ENCODE results near the gene ARID3B.

Gene ARID3B

DNA sequence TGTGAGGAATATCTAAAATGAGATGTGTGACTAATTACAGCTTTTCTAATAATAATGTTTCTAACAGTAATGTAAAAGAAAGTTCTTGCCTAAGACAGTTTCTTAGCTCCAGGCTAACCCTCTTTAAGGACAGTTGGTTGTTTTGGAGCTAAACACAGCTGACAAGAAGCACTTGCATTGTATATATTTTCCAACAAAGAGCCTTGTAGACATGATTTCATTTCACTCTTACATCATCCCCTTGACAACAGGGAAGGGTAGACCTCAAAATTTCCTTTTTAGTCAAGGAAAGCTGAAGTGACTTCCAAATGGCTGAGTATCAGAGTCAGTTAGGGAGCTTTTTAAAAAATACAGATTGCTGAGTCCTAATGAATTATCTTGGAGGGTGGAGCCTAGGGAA, 4.1 kb downstream of the ARID3B start:
- ChIA-PET POLR2A (interaction anchor here (1.1 to 4.1 kb wide), 7 partner anchors 12 to 215 kb away, joined by 3 to 26 read pairs (median 4); partner anchors contain the start of genes CLK3, CYP1A1 and UBL7), CTCF (no interaction called here)
- no peak for TF ChIP-seq FOXA1 (IDR thresholded peaks at IDR 0.05)
- no peak for TF ChIP-seq PKNOX1 (IDR thresholded peaks at IDR 0.05)
- TF ChIP-seq HDGF (IDR thresholded peaks at IDR 0.05; ENCODE audit: borderline replicate concordance), result no peak
- TF ChIP-seq ZNF384 (IDR thresholded peaks at IDR 0.05), result no peak
- no peak for TF ChIP-seq ARNT (IDR thresholded peaks at IDR 0.05)
- no peak for TF ChIP-seq TARDBP (IDR thresholded peaks at IDR 0.05)
- TF ChIP-seq NFRKB (IDR thresholded peaks at IDR 0.05), result no peak
- DNase-seq (ENCODE audit: extremely low spot score), result no peak

GRCh38 chr15:74545776-74546656, 5.0 kb downstream of the ARID3B start:
- TF ChIP-seq SP1 (IDR thresholded peaks at IDR 0.05), result no peak
- TF ChIP-seq FOXK2 (IDR thresholded peaks at IDR 0.05), result no peak
- no peak for TF ChIP-seq TARDBP (IDR thresholded peaks at IDR 0.05)
- no peak for TF ChIP-seq NFRKB (IDR thresholded peaks at IDR 0.05)
- TF ChIP-seq L3MBTL2 (conservative IDR thresholded peaks at IDR 0.05), result peak; percentile 58; the same call in 1 of the 2 replicates
- TF ChIP-seq FOXM1 (IDR thresholded peaks at IDR 0.05; ENCODE audit: borderline replicate concordance), result no peak
- TF ChIP-seq ARNT (IDR thresholded peaks at IDR 0.05), result no peak; the same call in 1 of the 2 replicates
- TF ChIP-seq CTBP1 (IDR thresholded peaks at IDR 0.05; ENCODE audit: borderline replicate concordance), result peak; percentile 64; the same call in 1 of the 2 replicates
- peak; percentile 71 for TF ChIP-seq PKNOX1 (IDR thresholded peaks at IDR 0.05)
- no peak for TF ChIP-seq HDGF (IDR thresholded peaks at IDR 0.05; ENCODE audit: borderline replicate concordance)
- peak; percentile 94 for DNase-seq (ENCODE audit: extremely low spot score)
- CTCF ChIA-PET, result interaction anchor here (0.5 to 1.0 kb wide), 4 partner anchors 11 to 25 kb away, joined by 3 to 4 read pairs (median 4); no protein-coding TSS in a partner anchor
- POLR2A ChIA-PET, result interaction anchor here (1.1 to 4.1 kb wide), 8 partner anchors 11 to 214 kb away, joined by 3 to 26 read pairs (median 4); partner anchors contain the start of genes CLK3, CYP1A1 and UBL7

DNA sequence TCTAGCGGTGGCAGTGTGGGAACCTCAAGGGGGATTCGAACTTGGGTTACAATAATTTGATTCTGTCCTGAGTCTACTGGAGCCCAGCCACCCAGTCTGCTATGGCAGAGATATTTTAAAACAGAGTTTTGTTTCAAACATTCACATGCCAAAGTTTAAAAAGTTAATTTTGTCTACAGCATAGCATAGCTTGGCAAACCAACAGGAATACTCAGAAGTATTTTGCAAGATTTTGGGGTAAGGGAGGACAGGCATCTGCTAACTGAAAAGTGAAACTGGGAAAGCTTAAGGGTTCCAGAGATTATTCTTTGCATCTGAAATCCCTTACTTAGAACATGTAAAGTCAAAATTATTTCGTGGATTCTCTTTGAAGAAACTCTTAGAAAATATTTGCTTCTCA, 6.6 kb downstream of the ARID3B start:
- POLR2A ChIA-PET, result interaction anchor here (1.1 to 4.1 kb wide), 2 partner anchors 50 to 66 kb away, joined by 3 to 26 read pairs; partner anchors contain the start of gene CLK3
- CTCF ChIA-PET, result no interaction called here
- TF ChIP-seq FOXM1 (IDR thresholded peaks at IDR 0.05; ENCODE audit: borderline replicate concordance) (no peak), LEF1 (IDR thresholded peaks at IDR 0.05; ENCODE audit: borderline replicate concordance) (no peak), CTBP1 (IDR thresholded peaks at IDR 0.05; ENCODE audit: borderline replicate concordance) (no peak), ELF4 (IDR thresholded peaks at IDR 0.05) (no peak), FOXA1 (IDR thresholded peaks at IDR 0.05) (no peak), ZNF384 (IDR thresholded peaks at IDR 0.05) (no peak), BHLHE40 (IDR thresholded peaks at IDR 0.05; ENCODE audit: borderline replicate concordance) (no peak), PKNOX1 (IDR thresholded peaks at IDR 0.05) (no peak), ARNT (IDR thresholded peaks at IDR 0.05) (no peak), SUZ12 (IDR thresholded peaks at IDR 0.05) (no peak), NFRKB (IDR thresholded peaks at IDR 0.05) (no peak), SP1 (IDR thresholded peaks at IDR 0.05) (no peak)
- DNase-seq (ENCODE audit: extremely low spot score), result no peak

DNA sequence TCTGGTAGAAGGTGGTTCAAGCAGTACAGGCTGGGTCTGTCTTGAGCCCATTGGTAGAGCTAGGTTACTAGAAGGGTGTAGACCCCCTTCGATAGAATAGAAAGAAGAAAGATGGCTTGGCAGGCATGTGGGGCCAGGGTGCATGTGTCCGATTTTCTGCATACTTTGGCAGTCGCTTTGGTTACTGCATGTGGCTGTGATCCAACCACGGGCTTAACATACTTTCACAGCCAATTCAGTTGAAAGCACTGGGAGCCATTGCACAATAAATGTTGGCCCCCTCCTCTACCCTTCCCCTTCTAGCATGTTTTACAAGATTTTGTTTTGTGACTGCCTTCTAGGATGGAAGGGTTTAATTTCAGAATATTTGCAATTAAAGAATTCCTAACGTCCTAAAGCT, 7.2 kb downstream of the ARID3B start:
- POLR2A ChIA-PET, result interaction anchor here (1.1 to 4.1 kb wide), 2 partner anchors 50 to 66 kb away, joined by 3 to 26 read pairs; partner anchors contain the start of gene CLK3
- TF ChIP-seq BHLHE40 (IDR thresholded peaks at IDR 0.05; ENCODE audit: borderline replicate concordance) (no peak), TARDBP (IDR thresholded peaks at IDR 0.05) (no peak), ELF4 (IDR thresholded peaks at IDR 0.05) (no peak), PKNOX1 (IDR thresholded peaks at IDR 0.05) (no peak), FOXM1 (IDR thresholded peaks at IDR 0.05; ENCODE audit: borderline replicate concordance) (no peak), SP1 (IDR thresholded peaks at IDR 0.05) (no peak), NFRKB (IDR thresholded peaks at IDR 0.05) (no peak), CTBP1 (IDR thresholded peaks at IDR 0.05; ENCODE audit: borderline replicate concordance) (no peak), SUZ12 (IDR thresholded peaks at IDR 0.05) (no peak), ZNF384 (IDR thresholded peaks at IDR 0.05) (no peak), ARNT (IDR thresholded peaks at IDR 0.05) (no peak), FOXA1 (IDR thresholded peaks at IDR 0.05) (no peak), FOXK2 (IDR thresholded peaks at IDR 0.05) (no peak), L3MBTL2 (conservative IDR thresholded peaks at IDR 0.05) (no peak)
- CTCF ChIA-PET, result interaction anchor here (0.6 kb wide), 1 partner anchor 244 kb away, joined by 4 read pairs; no protein-coding TSS in a partner anchor
- DNase-seq (ENCODE audit: extremely low spot score), result no peak

DNA sequence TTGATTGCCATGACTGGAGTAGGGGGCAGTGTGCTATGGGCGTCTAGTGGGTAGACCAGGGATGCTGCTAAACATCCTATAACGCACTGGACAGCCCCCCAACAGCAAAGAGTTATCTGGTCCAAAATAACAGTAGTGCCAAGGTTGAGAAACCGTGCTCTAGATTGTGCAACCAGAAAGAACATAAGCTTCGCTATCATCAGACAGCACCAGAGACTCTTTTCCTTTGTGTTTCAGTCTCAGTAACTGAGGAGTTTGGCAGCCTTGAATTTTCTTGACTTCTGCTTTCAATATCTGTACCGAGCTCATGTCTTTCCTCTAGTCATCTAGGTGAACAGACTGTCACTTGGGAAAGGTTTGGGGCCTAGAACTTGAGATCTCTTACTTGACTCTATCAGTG, 8.8 kb downstream of the ARID3B start:
- DNase-seq (ENCODE audit: extremely low spot score), result no peak
- CTCF ChIA-PET, result interaction anchor here (0.6 kb wide), 1 partner anchor 15 kb away, joined by 5 read pairs; no protein-coding TSS in a partner anchor
- no peak for TF ChIP-seq ARNT (IDR thresholded peaks at IDR 0.05)
- no peak for TF ChIP-seq FOXK2 (IDR thresholded peaks at IDR 0.05)
- TF ChIP-seq LEF1 (IDR thresholded peaks at IDR 0.05; ENCODE audit: borderline replicate concordance), result no peak
- TF ChIP-seq TARDBP (IDR thresholded peaks at IDR 0.05), result no peak
- TF ChIP-seq ZNF384 (IDR thresholded peaks at IDR 0.05), result no peak
- no peak for TF ChIP-seq PKNOX1 (IDR thresholded peaks at IDR 0.05)
- TF ChIP-seq ELF4 (IDR thresholded peaks at IDR 0.05), result no peak
- no peak for TF ChIP-seq CTBP1 (IDR thresholded peaks at IDR 0.05; ENCODE audit: borderline replicate concordance)
- TF ChIP-seq FOXM1 (IDR thresholded peaks at IDR 0.05; ENCODE audit: borderline replicate concordance), result no peak
- no peak for TF ChIP-seq NFRKB (IDR thresholded peaks at IDR 0.05)
- TF ChIP-seq FOXA1 (IDR thresholded peaks at IDR 0.05), result no peak
- TF ChIP-seq L3MBTL2 (conservative IDR thresholded peaks at IDR 0.05), result no peak
- no peak for TF ChIP-seq SUZ12 (IDR thresholded peaks at IDR 0.05)
- TF ChIP-seq SP1 (IDR thresholded peaks at IDR 0.05), result no peak
- POLR2A ChIA-PET, result interaction anchor here (1.0 to 2.3 kb wide), 2 partner anchors 9 to 66 kb away, joined by 3 to 9 read pairs; partner anchors contain the start of genes ARID3B and CLK3
